ENCODE results near the gene ARR3.
"Not testable (repeated sequence)": the region's sequence is repeated elsewhere in the genome, so short reads cannot be mapped to it uniquely, and the experiment has no call there.

ARR3 gene

DNA sequence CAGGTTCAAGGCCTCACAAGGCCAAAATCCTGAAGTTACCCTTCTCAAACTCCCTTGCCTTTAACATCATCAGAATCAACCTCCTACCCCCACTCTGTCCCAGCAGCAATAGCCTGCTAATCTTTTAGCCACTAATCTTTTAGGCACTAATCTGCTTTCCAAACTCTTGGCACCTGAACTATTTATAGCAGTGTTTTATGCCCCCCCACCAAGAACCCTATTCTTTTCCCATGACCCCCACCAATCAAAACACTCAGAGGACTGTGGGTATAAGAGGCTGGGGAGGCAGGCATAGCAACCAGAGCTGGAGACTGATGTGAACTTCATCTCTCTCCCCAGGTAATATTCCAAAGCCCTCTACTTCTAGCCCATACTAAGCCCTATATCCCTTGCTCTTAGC is at the start of gene ARR3:
ARR3 (plus strand) TSS at position 301 of the 400 bp plus-strand sequence. CDS start 1,052 bp downstream, outside the sequence.
- no peak for DNase-seq (ENCODE audit: low read depth in 1 of 2, low spot score in 1 of 2)

DNA sequence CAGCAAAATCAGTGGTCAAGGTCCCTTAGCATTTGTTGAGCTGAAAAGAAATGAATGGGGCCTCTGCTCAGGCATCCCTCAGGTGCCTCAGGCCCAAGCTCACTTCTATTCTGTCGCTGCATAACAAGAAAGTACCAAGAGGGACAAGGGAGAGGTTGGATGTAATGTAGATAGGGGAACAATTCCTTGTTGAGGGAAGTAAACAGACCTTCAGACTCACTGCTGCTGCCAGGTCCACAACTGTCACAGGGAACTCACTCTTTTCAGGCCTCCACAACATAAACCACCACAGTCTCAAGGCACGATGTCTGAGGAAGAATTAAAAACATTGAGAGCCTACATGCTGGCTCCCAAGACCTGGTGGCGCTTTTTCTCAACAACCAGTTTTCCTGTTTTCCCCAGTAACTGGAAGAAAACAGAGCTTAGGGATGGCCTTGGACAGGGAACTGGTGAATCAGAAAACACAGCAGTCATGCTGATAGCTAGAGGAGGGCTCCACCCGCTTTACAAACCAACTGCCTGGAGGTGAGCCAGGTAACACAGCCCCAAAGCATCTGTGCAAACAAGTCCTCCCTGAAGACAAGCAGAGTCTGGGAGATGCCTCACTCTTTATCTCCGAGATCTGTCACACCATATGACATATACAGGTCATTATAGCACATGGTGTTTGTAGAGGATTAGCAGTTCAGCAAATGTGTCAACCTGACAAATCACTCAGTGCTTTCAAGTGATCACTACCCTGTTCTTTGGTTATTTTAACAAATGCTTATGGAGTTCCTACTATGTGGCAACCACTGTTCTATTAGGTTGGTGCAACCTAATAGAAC is 48.0 kb upstream of the ARR3 start:
- no peak for DNase-seq (ENCODE audit: low read depth in 1 of 2, low spot score in 1 of 2)

DNA sequence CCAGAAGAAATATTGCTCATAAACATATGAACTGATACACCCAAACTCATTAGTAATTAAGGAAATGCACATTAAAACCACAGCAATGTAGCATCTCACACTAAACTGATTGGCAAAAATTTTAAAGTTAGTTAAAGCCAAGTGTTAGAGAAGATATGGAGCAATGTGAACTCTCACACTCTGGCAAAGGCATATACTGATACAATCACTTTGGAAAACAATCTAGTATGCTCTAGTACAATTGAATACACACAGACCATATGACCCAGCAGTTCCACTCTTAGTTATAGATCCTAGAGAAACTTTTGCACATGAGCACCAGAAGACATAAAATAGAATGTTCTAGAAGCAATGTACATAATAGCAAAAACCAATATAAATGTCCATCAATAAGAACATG is 42.1 kb upstream of the ARR3 start:
- DNase-seq (ENCODE audit: low read depth in 1 of 2, low spot score in 1 of 2): no peak

DNA sequence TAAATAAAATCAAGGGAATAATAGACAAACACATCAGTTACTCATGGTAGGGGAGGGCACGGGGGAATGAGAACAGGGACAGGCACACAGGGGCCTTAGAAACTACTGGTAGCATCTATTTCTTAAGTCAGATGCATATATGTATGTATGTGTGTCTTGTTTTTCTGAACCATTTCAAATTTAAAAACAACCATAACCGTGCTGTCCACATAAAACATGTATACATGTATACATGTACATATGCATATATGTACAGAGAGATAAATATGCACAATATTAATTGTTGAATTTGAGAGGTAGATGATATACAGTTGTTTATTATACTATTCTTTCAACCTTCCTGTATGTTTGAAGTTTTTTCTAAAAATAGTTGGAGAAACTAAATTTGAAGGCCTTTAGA is 41.4 kb upstream of the ARR3 start:
- DNase-seq (ENCODE audit: low read depth in 1 of 2, low spot score in 1 of 2): no peak

DNA sequence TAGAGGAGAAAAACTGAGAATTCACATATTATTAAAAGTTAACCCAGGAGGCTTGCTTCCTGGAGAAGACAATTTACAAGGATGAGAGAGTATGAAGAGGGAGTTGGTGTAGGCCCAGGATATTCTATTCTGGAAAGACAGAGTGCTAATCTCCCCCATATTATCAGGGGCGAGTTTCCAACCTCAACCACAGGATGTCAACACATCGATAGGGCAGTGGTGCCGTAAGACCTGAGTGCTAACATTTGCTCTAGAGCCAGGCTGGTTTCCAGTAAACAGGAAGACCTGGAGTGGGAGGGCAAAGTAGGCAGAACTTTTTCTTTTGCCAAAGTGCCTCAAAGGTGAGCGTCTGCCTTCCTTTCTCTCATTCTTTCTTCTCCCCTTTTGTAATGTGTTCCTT is 36.5 kb upstream of the ARR3 start:
- DNase-seq (ENCODE audit: low read depth in 1 of 2, low spot score in 1 of 2): no peak

DNA sequence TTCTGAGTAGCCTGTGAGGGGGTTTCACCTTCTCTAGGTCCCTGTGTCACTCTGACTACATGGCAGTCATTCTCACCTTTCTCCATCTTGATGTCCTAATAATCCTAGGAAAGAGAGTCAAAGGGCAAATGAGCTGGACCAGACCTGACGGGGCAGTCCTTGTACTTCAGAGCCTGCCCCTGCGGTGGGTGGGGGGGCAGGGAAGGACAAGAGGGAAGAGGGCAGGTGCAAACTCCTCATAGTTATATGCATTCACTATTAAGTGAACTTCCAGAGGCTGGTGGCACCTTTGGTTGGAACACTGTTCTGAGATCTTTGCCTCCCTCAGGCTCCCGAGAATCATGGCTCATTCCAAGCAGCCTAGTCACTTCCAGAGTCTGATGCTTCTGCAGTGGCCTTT is 33.8 kb upstream of the ARR3 start, which contains the start of gene AWAT1:
AWAT1 (plus strand) TSS at position 301 of the 400 bp plus-strand sequence; CDS start at position 342, 41 bp downstream.
- DNase-seq (ENCODE audit: low read depth in 1 of 2, low spot score in 1 of 2): no peak

DNA sequence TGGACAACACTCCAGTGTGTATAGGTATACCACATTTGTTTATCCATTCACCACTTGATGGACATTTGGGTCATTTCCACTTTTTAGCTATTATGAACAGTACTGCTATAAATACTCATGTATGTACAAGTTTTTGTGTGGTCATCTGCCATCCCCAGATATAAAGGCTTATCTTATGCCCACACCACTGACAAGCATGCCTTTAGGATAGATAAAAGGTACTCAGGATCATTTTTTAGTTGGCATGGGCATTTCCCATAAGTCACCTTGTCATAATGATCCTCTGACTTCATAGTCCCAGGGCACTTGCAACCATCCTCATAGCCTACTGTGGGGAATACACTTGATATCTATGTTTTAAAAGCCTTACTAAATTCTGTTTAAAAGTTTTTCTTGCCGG is 27.4 kb upstream of the ARR3 start:
- no peak for DNase-seq (ENCODE audit: low read depth in 1 of 2, low spot score in 1 of 2)

DNA sequence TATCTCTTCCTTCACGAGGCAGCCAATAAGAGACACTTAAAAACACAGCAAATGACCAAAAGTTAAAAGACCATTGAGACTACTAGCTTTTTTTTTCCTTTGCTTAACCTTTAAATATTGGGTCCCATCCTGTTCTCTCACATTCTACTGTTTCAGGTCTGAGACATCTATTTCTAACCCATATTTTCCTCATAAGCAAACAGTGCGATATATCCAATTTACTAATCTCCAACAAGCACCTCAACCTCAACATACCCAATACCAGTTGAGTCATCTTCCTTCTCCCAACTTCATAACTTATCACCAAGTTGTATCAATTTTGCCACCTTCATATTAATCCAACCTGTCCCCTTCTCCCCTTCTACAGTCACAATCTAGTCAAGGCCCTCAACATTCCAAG is 26.6 kb upstream of the ARR3 start:
- DNase-seq (ENCODE audit: low read depth in 1 of 2, low spot score in 1 of 2): no peak

DNA sequence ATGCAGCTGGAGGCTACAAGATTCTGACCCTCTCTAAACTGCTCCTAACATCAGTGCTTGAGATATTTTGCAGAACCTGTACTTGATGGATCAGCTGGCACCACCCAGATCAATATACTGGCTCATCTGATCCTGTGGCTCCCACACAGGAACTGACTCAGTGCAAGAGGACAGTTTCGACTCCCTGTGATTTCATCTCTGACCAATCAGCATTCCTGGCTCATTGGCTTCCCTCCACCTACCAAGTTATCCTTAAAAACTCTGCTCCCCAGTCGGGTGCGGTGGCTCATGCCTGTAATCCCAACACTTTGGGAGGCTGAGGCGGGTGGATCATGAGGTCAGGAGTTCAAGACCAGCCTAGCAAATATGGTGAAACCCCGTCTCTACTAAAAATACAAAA is 24.5 kb upstream of the ARR3 start:
- not testable (repeated sequence) for DNase-seq (ENCODE audit: low read depth in 1 of 2, low spot score in 1 of 2)

DNA sequence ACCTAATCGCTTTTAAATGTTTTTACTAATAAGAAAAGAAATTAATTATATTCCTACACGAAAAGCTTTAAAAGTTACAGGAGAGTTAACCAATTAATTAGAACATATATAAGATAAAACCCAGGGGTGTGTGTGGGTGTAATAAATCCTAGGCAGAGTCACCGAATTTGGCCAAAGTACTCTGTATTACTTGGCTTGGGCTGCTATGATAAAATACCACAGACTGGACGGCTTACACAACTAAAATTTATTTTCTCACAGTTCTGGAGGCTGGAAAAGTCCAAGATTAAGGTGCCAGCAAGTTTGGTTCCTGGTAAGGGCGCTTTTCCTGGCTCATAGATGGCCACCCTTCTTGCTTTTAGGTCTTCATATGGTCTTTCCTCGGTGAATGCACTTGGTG is 23.3 kb upstream of the ARR3 start:
- no peak for DNase-seq (ENCODE audit: low read depth in 1 of 2, low spot score in 1 of 2)

DNA sequence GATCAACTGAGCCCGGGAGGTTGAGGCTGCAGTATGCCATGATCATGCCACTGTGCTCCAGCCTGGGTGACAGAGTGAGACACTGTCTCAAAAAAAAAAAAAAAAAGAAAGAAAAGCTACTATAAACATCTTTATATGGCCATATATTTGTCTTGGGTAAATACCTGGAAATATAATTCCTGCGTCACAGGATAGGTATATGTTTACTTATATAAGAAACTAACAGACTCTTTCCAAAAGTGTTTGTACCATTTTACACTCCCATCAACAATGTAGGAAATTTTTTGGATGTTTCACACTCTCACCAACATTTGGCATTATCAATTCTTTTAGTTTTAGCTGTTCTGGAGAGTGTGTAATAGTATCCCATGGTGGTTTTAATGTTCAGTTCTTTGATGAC is 20.9 kb upstream of the ARR3 start:
- no peak for DNase-seq (ENCODE audit: low read depth in 1 of 2, low spot score in 1 of 2)

DNA sequence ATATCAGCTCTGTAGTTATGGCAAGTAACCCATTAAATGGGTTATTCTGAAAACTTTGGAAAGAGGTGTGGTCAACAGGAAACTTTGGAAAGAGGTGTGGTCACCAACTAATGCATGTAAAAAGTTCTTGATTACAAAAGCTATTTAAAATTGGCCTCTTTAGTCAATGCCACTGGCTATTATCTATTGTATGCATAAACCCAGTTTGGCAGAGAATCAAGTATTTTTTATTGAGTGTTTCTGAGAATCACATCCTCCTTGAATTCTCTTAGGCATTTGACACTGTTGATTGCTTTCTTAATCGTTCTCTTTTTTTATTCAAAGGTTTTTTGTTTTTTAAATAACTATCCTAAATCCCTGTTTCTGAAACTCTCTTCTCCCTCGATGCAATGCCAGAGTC is 15.6 kb upstream of the ARR3 start:
- DNase-seq (ENCODE audit: low read depth in 1 of 2, low spot score in 1 of 2): no peak

DNA sequence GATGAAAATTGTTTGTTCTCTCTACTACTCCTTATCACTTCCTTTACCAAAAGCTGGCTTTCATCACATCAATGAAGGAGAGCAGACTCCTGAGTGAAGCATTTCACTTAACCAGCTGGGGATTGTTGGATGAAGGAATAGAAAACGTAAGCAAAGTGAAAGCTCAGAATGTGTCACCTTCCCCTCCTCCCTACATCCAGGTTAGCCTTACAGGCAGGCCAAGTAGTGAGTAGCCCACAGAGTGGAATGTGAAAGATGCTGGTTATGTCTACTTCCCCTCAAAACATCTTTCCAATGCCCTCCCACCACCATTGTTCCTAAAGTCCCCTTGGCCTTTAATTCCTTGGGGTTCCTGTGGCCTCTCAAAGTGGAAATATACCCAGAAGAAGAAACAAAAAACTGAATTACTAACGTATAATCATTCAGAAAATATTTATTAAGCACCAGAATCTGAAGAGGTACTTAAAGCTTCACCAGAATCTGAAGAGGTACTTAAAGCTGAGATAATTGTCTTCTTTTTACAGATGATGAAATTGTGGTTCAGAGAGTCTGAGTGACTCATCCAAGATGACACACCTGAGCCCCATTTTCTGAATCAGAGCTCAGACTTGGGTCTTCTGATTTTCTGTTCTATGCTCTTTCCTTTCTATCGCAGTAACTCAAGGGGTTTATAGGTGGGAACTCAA is 14.6 kb upstream of the ARR3 start:
- DNase-seq (ENCODE audit: low read depth in 1 of 2, low spot score in 1 of 2): no peak

DNA sequence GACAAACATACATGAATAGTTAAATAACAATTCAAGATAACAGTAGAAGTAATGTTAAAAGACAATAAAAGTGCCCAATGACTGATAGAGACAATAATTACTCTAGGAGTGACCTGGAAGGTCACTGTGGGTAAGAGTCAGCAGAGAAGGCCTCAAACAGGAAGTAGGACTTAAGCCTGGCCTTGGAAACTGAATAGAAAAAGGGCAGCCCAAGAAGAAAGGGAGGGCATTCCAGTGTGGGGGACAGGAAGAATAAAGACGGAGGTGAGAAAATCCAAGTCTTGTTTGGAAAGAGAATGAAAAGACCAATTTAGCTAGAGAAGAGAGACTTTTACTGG is 14.1 kb upstream of the ARR3 start:
- DNase-seq (ENCODE audit: low read depth in 1 of 2, low spot score in 1 of 2): no peak

DNA sequence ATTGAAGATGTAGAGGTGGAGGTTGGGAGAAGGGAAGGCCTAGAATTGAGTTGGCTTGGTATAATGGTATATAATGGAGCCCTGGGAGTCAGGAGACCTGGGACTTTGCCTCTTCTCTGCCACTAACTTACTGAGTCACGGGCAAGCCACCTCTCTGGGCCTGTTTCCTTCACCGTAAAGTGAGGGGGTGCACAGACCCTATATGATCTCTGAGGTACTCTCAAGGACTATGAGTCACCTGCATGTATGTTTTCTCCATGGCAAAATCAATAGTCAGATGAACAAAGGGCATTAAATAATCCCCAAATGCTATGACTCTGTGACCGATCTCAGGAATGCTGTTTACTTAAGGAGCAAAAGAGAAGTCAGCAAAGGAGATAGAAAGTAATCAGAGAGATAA is 13.2 kb upstream of the ARR3 start:
- DNase-seq (ENCODE audit: low read depth in 1 of 2, low spot score in 1 of 2): no peak

DNA sequence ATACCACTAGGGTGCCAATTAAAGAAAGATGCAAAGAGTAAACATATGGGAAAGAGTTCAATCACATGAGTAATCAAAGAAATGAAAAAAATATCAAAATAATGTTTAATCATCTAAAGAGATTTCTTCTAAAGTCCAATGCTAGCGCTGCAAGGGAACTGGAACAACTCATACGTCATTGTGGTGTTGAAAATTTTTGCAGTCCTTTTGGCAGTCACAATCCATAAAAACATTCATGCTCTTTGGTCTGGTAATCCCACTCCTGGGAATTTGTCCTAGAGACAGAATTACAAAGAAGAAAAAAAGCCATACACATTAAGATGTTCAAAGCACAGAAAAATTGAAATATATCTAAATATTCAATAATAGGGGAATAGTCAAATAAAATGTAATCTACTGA is 12.7 kb upstream of the ARR3 start:
- no peak for DNase-seq (ENCODE audit: low read depth in 1 of 2, low spot score in 1 of 2)

DNA sequence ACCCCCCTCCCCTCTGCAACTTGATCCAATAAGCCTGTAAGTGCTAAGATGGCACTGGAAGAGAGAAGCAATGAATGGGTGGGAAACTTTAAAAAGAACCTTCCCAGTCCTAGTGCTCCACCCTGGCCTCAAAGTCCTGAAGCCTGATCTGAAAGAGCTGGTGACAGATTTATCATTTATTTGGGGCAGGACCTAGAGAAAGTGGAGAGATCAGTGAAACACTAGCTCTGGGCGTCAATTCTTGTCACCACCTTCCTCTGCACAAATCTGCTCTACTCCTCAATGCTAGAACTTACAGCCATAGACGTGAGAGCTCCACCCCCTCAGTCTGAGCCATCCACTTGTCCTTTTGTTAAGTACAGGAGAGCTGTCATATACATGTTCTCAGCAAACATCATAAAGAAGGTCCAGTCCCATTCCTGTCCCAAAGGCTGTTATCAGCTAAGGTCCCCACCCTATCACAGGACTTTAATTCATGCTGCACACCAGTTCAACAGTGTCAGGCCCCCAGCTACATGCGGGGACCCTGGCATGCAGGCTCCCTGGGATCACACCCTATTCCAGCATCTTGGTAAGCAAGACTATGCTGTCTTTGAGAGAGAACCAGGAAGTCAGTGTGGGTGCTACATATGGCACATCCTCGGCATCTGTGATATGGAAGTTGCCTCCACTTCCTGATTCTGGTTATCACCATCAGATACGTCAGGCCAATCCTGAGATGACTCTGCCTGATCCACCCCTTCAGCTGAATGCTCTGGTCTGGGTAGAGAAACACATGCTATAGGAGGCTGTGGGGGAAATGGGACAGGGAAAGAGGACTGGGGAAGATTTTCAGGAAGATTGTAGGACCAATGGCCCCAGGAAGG is 10.5 kb upstream of the ARR3 start:
- DNase-seq (ENCODE audit: low read depth in 1 of 2, low spot score in 1 of 2): no peak

DNA sequence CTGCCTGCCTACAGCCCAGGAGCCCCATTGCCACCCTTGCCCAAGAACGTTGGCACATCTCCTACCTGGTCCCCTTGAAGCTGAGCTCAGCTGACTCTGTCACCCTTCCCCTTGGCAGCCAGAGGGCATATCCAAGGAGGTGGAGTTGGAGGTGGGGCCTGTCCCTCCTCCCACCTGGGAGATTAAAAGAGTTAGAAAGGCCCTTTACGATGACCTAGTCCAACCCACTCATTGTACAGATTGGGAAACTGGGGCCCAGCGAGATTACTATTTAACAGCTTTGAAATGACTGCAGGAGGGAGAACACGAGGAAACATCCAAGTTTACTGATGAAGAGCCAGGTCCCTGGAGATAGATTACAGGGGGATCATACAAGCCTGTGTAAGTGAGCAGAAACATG is 8.0 kb upstream of the ARR3 start, which contains the start of gene P2RY4:
P2RY4 (minus strand) TSS at position 101 of the 400 bp plus-strand sequence. CDS start 580 bp downstream, outside the sequence.
- no peak for DNase-seq (ENCODE audit: low read depth in 1 of 2, low spot score in 1 of 2)

DNA sequence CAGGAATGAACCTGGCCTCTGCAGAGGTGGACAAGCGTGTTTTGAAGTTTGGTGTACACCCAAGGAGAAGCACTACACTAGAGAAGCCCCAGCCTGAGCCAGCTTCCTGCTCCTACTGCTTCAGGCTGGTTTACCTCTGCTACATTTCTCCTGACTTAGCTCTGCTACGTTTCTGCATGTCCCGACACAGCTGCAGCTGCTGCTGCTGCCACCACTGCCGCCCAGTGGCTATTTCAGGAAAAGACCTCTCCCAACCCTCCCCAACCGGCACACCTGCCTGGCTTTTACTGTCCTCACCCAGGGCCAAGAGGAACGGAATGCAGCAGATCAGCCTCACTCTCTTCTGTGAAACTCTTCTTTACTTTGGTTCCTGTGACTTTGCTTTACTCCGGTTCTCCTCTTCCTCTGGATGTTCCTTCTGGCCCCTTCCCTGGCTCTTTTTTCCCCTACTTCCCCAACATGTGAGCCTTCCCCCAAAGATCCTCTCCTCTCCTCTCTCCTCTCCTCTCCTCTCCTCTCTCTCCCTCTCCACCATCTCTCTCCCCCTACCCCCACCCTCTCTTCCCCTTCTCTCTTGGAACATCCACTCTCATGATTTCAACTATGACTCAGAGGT is 5.1 kb upstream of the ARR3 start:
- no peak for DNase-seq (ENCODE audit: low read depth in 1 of 2, low spot score in 1 of 2)

DNA sequence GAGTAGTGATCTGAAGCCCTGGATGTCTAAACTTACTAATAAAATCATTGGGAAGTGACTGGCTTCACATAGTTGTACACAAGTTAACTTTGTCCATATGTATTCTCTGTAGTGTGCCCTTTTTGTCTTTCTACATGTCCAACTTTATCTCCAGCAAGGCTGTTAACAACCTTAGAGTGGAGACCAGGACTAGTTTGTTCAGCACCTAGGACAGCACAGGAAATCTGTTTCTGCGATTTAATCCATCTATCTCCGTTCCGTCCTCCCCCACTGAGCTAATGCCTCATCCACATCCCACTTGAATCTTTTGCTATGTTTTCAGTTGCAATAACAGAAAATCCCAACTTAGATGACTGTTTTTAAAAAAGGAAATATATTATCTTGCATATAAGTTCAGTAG is 3.4 kb upstream of the ARR3 start:
- DNase-seq (ENCODE audit: low read depth in 1 of 2, low spot score in 1 of 2): no peak

DNA sequence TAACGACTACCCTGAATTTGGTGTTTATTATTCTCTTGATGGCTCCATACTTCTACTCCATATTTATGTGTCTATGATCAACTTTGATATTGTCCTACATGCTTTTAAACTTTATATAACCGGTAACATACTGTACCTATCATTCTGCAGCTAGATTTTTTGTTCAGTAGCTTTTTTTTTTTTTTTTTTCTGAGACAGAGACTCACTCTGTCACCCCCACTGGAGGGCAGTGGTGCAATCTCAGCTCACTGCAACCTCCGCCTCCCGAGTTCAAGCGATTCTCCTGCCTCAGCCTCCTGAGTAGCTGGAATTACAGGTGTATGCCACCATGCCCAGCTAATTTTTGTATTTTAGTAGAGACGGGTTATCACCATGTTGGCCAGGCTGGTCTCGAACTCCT is 5.9 kb downstream of the ARR3 start:
- DNase-seq (ENCODE audit: low read depth in 1 of 2, low spot score in 1 of 2): not testable (repeated sequence)

All from activated CD4-positive, alpha-beta T cell treated with anti-CD3 and anti-CD28 coated beads, Interleukin-2, amount 50 U/mL, for 24 hours (primary cell).